C1 segment of cervical spinal cord (tissue), 14 donors: ENCODE measurements around the gene IDH3A.
"Not testable (repeated sequence)": the region's sequence is repeated elsewhere in the genome, so short reads cannot be mapped to it uniquely, and the experiment has no call there.

Experiments used
- DNase-seq, 14 donors: peaks; one replicate each; lab custom pipeline; 2025; lab: John Stamatoyannopoulos, UW

The IDH3A gene

GRCh38 chr15:78129077-78129750 is 19.9 kb upstream of the IDH3A start:
- peak in 1 of 14 donors; percentile 21 for DNase-seq

- no peak for DNase-seq
Measured at GRCh38 chr15:78129751-78130287, 19.3 kb upstream of the IDH3A start.

GRCh38 chr15:78130466-78131294 is 18.5 kb upstream of the IDH3A start:
- DNase-seq: no peak

- DNase-seq: peak in 8 of 14 donors; percentile 11 to 76 (median 26)
Measured at GRCh38 chr15:78131295-78132061, 17.7 kb upstream of the IDH3A start, which contains the start of gene CIB2. CIB2 (minus strand) TSS chr15:78131445; CDS start chr15:78131215, 230 bp downstream.

- DNase-seq: no peak
Measured at GRCh38 chr15:78133801-78134200, 15.4 kb upstream of the IDH3A start.

GRCh38 chr15:78139578-78139977 is 9.6 kb upstream of the IDH3A start:
- DNase-seq: no peak

GRCh38 chr15:78140292-78140691 is 8.9 kb upstream of the IDH3A start:
- no peak for DNase-seq

- no peak for DNase-seq
Measured at GRCh38 chr15:78142332-78142731, 6.8 kb upstream of the IDH3A start.

GRCh38 chr15:78146425-78147154 is 2.6 kb upstream of the IDH3A start:
- DNase-seq: no peak

- DNase-seq: peak in 1 of 14 donors; percentile 17
Measured at GRCh38 chr15:78147566-78147965, 1.6 kb upstream of the IDH3A start.

- no peak for DNase-seq
Measured at GRCh38 chr15:78148392-78149067, 632 bp upstream of the IDH3A start.

GRCh38 chr15:78149805-78150751 is 916 bp downstream of the IDH3A start:
- DNase-seq: peak in 1 of 14 donors; percentile 56

GRCh38 chr15:78151075-78151474 is 1.9 kb downstream of the IDH3A start:
- DNase-seq: not testable (repeated sequence)

GRCh38 chr15:78154955-78155354 is 5.8 kb downstream of the IDH3A start:
- no peak for DNase-seq

- no peak for DNase-seq
Measured at GRCh38 chr15:78155355-78155939, 6.3 kb downstream of the IDH3A start.

- no peak for DNase-seq
Measured at GRCh38 chr15:78156653-78157052, 7.5 kb downstream of the IDH3A start.

- DNase-seq: no peak
Measured at GRCh38 chr15:78157203-78157602, 8.0 kb downstream of the IDH3A start.

GRCh38 chr15:78159395-78159794 is 10.2 kb downstream of the IDH3A start:
- DNase-seq: no peak

- peak in 4 of 14 donors; percentile 14 to 29 (median 18) for DNase-seq
Measured at GRCh38 chr15:78162038-78162437, 12.9 kb downstream of the IDH3A start.
